Heart right ventricle (tissue), 16 donors: Measurements from ENCODE around the gene SUN5. TPM values are rescaled to one million over a fixed set of nuclear protein-coding genes. Genes with fewer than 3 reads are reported as not detected.
"Not testable (repeated sequence)": the region's sequence is repeated elsewhere in the genome, so short reads cannot be mapped to it uniquely, and the experiment has no call there.

Experiments
- ATAC-seq, 8 donors: fragments of 200-7000 bp; cut with Tn5 transposase; one replicate each; pipeline ENCODE4 v1.9.1; 2020; ENCODE audit warnings: mild to moderate bottlenecking in 8 of 8, moderate library complexity in 8 of 8, moderate number of reproducible peaks in 1 of 8
- DNase-seq, 2 donors: peaks; one replicate each; pipeline ENCODE4 v3.0.0-alpha.2; 2020
- H3K27ac ChIP-seq, 10 donors: fragments of 200-600 bp; sonication (generic) in 2 of 10; one replicate each; pipeline versions ENCODE4 v1.5.0 to v1.8.0; 2020 to 2022; ENCODE audit warnings: mild to moderate bottlenecking in 3 of 10
- H3K27me3 ChIP-seq, 7 donors: fragments of 200-600 bp; one replicate each; pipeline ENCODE4 v1.8.0; 2021 to 2022; ENCODE audit warnings: mild to moderate bottlenecking in 2 of 7
- H3K36me3 ChIP-seq, 9 donors: fragments of 200-600 bp; sonication (generic) in 1 of 9; one replicate each; pipeline versions ENCODE4 v1.5.0 to v1.8.0; 2020 to 2022; ENCODE audit warnings: mild to moderate bottlenecking in 2 of 9
- H3K4me1 ChIP-seq, 9 donors: fragments of 200-600 bp; sonication (generic) in 1 of 9; one replicate each; pipeline versions ENCODE4 v1.5.0 to v1.8.0; 2020 to 2022; ENCODE audit warnings: mild to moderate bottlenecking in 4 of 9
- H3K4me3 ChIP-seq, 10 donors: fragments of 200-600 bp; sonication (generic) in 2 of 10; one replicate each; pipeline versions ENCODE4 v1.5.0 to v1.8.0; 2020 to 2022; ENCODE audit warnings: mild to moderate bottlenecking in 7 of 10, moderate library complexity in 2 of 10
- H3K9me3 ChIP-seq, 11 donors: fragments of 200-600 bp in 10 of 11; sonication (generic) in 2 of 11; one replicate each; pipeline versions ENCODE4 v1.5.0 to v1.8.0; 2013 to 2022; ENCODE audit warnings: mild to moderate bottlenecking in 2 of 11, control low read depth in 1 of 11, moderate library complexity in 1 of 11
- WGBS, 2 donors: extraction: QIAGEN DNeasy Blood & Tissue Kit; methylation state at CpG; one replicate each; pipeline ENCODE4 v1.1.7; 2013; ENCODE audit warnings: inconsistent platforms in 1 of 2; 5-methylcytosine and 5-hydroxymethylcytosine counted together
- intact Hi-C, 10 donors: fragments of 100-400 bp; cut with DNase I; formaldehyde crosslinking; loops; one replicate each; pipeline versions ENCODE4 v1.11.1 to v1.14.2; 2022
- polyA plus RNA-seq, 2 donors: library from polyadenylated mRNA; stranded (reverse); fragments of 200-250 nt; gene quantifications; one replicate each; pipeline ENCODE4 v1.2.3, GENCODE V29; 2013
- total RNA-seq, 10 donors: library from RNA; stranded (reverse); fragmentation: NEBNext Ultra II Directional in 3 of 10; extraction: Animal tissue kit (Norgen Biotek cat#: 25700) in 3 of 10; gene quantifications; one replicate each; pipeline versions ENCODE4 v1.2.1 to v1.2.4, GENCODE V29; 2021 to 2023
- TF ChIP-seq, protein P1 (sequence below), 9 donors: fragments of 200-600 bp; sonication (generic) in 2 of 9; IDR thresholded peaks; one replicate each; pipeline versions ENCODE4 v1.5.0 to v1.8.0; 2021 to 2022; ENCODE audit warnings: antibody characterized with exemption in 9 of 9, mild to moderate bottlenecking in 5 of 9, moderate library complexity in 1 of 9
- donor health status: Arrhythmogenic right ventricular cardiomyopathy.
- donor health status: ischemic (EF 13 %, LVEDD 7.1; RV severe dilation, severe dysfunction).
- donor health status: healthy with polysubstance abuse.
- donor health status: DM: no; HTN: yes; CAD: no.
- donor health status: DM: no; HTN: no; CAD: no.
- donor health status: ischemic (EF 25% LVEDD 6.9; RV normal size, moderate dysfunction).
- donor health status: ischemic (EF 25% LVEDD 5.7; RV mildly dilated, moderate dysfunction).
- donor health status: healthy.
- donor health status: DM: yes; HTN: yes; CAD: no.
- donor health status: Ischemic cardiomyopathy.
- donor health status: ischemic (EF 35%, LVEDD 5.7; RV mildly dilated, moderate dysfunction).
- donor health status: nonischemic (EF 11% LVEDD 7.7; RV severe dilation, severe dysfunction).
- donor health status: DM: yes; HTN: yes; CAD: no.
- donor health status: PGD.
- donor health status: ischemic (EF 29% LVEDD 5.4; RV normal size, mild dysfunction).
- donor health status: nonischemic (EF 23%, LVEDD 6.1; RV moderate dilation, normal function).

SUN5 gene
- total and polyA plus RNA-seq, 12 donors = not detected

DNA sequence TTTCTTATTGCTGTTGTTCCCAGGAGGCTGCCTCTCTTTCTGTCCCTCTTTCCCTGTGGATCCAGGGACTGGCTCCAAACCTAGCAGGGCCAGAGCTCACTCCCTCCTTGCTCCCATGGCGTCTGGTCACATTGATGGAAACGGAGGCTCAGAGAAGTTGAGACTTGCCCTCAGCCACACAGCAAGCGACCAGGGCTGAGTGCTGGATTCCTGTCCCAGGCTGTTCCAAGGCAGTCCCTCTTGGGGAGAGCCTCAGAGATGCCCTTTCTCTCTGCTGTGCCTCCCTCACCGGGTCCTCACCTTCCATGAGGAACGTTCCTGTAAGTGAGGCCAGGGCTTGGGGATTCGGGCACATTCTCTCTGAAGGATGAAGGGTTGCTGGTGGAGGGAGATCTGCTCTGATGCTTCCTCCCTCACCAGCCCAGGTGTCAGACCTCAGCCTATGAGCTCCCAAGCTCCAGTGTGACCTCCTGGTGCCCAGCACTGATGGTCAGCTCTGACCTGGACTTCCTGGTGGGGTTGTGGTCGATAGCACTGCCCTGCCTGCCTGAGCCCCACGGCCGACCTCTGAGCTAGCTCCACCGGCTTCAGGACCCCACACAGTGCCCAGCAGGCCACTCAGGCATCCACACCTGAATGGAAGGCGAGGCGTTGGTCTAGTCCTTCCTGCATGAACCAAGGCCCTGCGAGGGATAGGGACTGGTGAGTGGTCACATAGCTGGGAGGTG lies 26.8 kb downstream of the SUN5 start:
- intact Hi-C loops = no loop called here
- WGBS, 2 donors = 84 to 86% methylated on average over 13 of the region's 13 CpGs
- Histone ChIP-seq H3K27ac (no peak overlapping the region), H3K36me3 (no peaks in the 10 kb centered on the region), H3K9me3 (no peaks in the 10 kb centered on the region), H3K4me3 (no peak overlapping the region), H3K27me3 (no peaks in the 10 kb centered on the region), H3K4me1 (peaks cover 0 to 4% (median 0%) of the 10 kb centered on the region in 9 donors)
- ATAC-seq (no peak), DNase-seq (no peak)
- TF ChIP-seq, protein P1, sequence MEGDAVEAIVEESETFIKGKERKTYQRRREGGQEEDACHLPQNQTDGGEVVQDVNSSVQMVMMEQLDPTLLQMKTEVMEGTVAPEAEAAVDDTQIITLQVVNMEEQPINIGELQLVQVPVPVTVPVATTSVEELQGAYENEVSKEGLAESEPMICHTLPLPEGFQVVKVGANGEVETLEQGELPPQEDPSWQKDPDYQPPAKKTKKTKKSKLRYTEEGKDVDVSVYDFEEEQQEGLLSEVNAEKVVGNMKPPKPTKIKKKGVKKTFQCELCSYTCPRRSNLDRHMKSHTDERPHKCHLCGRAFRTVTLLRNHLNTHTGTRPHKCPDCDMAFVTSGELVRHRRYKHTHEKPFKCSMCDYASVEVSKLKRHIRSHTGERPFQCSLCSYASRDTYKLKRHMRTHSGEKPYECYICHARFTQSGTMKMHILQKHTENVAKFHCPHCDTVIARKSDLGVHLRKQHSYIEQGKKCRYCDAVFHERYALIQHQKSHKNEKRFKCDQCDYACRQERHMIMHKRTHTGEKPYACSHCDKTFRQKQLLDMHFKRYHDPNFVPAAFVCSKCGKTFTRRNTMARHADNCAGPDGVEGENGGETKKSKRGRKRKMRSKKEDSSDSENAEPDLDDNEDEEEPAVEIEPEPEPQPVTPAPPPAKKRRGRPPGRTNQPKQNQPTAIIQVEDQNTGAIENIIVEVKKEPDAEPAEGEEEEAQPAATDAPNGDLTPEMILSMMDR (IDR thresholded peaks at IDR 0.05) = no peak

DNA sequence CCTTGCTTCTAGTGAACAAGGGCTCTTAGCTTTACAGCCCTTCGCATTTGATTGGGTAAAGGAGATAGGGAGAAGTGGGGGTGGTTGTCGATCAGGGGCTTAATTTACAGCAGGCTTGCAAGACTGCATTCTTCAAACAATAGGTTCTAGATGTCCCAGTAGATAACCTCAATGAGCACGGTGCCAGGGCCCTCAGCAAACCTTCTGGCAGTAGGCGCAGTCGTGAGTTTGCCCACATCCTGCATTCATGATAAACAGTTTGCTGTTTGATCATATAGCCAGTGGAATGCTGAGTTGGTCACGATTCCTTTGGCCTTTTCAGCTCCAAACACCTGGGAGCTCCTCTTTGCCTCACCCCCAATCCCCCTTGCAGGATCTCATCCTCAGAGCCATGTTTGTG lies 27.5 kb downstream of the SUN5 start:
- H3K27me3 ChIP-seq = no peaks in the 10 kb centered on the region
- no peaks in the 10 kb centered on the region for H3K36me3 ChIP-seq
- no peak overlapping the region for H3K4me3 ChIP-seq
- WGBS, 2 donors = 70 to 80% methylated on average over 6 of the region's 6 CpGs
- no peak for ATAC-seq
- H3K9me3 ChIP-seq = no peaks in the 10 kb centered on the region
- no peak overlapping the region for H3K27ac ChIP-seq
- TF ChIP-seq, protein P1 (IDR thresholded peaks at IDR 0.05) = no peak
- H3K4me1 ChIP-seq = peaks cover 0 to 11% (median 5%) of the 10 kb centered on the region in 9 donors
- no peak for DNase-seq
- intact Hi-C loops = no loop called here

DNA sequence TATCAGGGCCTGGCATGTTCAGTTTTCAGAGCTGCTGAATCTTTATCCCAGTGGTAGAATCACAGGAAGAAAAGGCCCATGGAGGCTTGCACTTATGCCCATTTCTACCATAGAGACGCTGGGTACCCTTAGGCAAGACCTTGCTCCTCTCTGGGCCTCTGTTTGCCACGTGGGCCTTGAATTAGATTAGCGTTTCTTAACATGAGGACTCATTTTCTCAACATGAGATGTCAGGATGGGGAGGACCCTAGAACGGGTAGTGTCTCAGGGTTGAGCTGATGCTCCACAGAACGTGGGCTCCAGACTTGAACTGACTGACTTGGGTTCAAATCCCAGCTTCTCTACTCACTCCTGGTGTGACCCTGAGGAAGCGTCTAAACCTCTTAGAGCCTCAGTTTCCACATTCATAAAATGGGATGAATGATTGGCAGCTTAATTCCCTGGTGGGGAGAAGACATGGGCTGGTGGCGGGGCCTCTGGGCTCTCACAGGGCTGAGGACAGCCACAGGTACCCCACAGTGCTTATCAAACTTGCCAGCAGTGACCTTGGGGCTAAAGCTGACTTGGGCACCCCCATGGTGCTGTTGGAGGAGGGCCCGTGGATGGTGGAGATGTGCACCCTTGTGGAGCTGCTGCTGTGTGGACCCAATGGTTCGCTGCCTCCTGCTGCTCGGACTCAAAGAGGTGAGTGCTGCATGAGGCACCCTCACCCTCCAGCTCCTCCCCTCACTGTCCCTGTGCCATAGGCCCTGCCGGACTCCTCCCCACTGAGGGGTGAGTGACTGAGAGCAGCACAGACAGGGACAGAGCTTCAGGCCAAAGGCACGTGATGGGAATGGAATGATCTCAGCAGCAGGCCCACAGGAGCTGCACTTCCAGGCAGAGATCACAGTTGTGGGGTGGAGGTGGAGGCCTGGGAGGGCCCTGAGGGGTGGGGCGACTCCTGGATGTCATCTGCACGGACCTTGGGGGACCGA lies 28.2 kb downstream of the SUN5 start:
- peak; percentile 65 to 92 (median 82) for ATAC-seq
- Histone ChIP-seq H3K9me3 (no peaks in the 10 kb centered on the region), H3K27ac (no peak overlapping the region), H3K4me1 (peaks cover 0 to 19% (median 8%) of the 10 kb centered on the region in 9 donors), H3K36me3 (no peaks in the 10 kb centered on the region), H3K27me3 (no peaks in the 10 kb centered on the region), H3K4me3 (no peak overlapping the region)
- intact Hi-C loops = no loop called here
- DNase-seq = peak; percentile 41 to 48
- WGBS, 2 donors = 67 to 68% methylated on average over 15 of the region's 15 CpGs
- TF ChIP-seq, protein P1 (IDR thresholded peaks at IDR 0.05) = no peak

DNA sequence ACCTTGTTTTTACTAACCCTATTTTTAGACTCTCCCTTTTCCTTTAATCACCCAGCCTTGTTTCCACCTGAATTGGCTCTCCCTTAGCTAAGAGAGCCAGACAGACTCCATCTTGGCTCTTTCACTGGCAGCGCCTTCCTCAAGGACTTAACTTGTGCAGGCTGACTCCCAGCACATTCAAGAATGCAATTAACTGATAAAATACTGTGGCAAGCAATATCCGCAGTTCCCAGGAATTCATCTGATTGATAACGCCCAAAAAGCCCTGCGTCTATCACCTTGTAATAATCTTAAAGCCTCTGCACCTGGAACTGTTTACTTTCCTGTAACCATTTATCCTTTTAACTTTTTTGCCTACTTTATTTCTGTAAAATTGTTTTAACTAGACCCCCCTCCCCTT lies 29.1 kb downstream of the SUN5 start:
- H3K36me3 ChIP-seq, H3K27ac ChIP-seq, H3K9me3 ChIP-seq, H3K4me3 ChIP-seq, H3K27me3 ChIP-seq, intact Hi-C loops, DNase-seq, ATAC-seq: not testable (repeated sequence)
- peaks cover 0 to 27% (median 8%) of the 10 kb centered on the region in 9 donors for H3K4me1 ChIP-seq
- 71 to 84% methylated on average over 4 of the region's 4 CpGs for WGBS, 2 donors

DNA sequence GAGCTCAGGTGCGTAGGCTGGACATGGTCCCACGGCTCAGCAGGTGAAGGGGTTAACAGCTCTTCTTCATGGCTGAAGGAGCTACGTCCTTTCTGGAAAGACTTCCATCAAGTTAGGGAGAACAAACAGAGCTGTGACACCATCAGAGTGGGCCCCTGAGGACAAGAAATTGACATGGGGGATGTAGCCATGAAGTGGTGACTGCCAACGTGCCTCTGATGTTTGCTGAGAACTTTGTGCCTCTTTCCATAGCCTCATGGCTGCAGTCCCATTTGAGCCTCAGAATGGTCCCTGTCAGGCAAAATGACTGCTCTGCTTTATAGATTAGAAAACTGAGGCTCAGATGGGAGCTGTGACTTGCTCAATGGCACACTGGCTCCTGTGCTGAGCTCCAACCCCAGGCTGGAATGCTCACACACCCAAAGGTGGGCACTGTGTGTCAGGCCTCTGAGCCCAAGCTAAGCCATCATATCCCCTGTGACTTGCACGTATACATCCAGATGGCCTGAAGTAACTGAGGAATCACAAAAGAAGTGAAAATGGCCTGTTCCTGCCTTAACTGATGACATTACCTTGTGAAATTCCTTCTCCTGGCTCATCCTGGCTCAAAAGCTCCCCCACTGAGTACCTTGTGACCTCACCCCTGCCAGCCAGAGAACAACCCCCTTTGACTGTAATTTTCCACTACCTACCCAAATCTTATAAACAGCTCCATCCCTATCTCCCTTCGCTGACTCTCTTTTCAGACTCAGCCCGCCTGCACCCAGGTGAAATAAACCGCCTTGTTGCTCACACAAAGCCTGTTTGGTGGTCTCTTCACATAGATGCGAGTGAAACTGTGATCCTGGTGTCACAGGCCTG lies 29.8 kb downstream of the SUN5 start:
- intact Hi-C loops, H3K9me3 ChIP-seq, H3K4me3 ChIP-seq, H3K27me3 ChIP-seq, H3K27ac ChIP-seq, DNase-seq, ATAC-seq, H3K36me3 ChIP-seq: not testable (repeated sequence)
- H3K4me1 ChIP-seq = peaks cover 0 to 27% (median 8%) of the 10 kb centered on the region in 9 donors
- WGBS, 2 donors = 78% methylated on average over 9 of the region's 9 CpGs
